Stomach (tissue), 4 donors: ENCODE results near the gene ABHD17C.

ENCODE experiments used
- POLR2A ChIP-seq, 4 donors: fragments of 450-650 bp; IDR thresholded peaks; one replicate each; pipeline ENCODE4 v1.6.1; 2016; ENCODE audit warnings: antibody characterized with exemption in 4 of 4, control low read depth in 2 of 4, mild to moderate bottlenecking in 1 of 4, moderate library complexity in 1 of 4
- TF ChIP-seq, protein P1 (sequence below), 7 experiments: fragments of 450-650 bp in 4 of 7; fragments of 200-600 bp in 3 of 7; sonication (generic) in 3 of 7; IDR thresholded peaks; one replicate each; pipeline ENCODE4 v1.5.1; 2016 to 2019; ENCODE audit warnings: antibody characterized with exemption in 7 of 7, control low read depth in 2 of 7, mild to moderate bottlenecking in 1 of 7

GRCh38 chr15:80668546-80669236, 26.4 kb upstream of the ABHD17C start:
- TF ChIP-seq, protein P1, sequence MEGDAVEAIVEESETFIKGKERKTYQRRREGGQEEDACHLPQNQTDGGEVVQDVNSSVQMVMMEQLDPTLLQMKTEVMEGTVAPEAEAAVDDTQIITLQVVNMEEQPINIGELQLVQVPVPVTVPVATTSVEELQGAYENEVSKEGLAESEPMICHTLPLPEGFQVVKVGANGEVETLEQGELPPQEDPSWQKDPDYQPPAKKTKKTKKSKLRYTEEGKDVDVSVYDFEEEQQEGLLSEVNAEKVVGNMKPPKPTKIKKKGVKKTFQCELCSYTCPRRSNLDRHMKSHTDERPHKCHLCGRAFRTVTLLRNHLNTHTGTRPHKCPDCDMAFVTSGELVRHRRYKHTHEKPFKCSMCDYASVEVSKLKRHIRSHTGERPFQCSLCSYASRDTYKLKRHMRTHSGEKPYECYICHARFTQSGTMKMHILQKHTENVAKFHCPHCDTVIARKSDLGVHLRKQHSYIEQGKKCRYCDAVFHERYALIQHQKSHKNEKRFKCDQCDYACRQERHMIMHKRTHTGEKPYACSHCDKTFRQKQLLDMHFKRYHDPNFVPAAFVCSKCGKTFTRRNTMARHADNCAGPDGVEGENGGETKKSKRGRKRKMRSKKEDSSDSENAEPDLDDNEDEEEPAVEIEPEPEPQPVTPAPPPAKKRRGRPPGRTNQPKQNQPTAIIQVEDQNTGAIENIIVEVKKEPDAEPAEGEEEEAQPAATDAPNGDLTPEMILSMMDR (IDR thresholded peaks at IDR 0.05) = no peak
- no peak for TF ChIP-seq POLR2A (IDR thresholded peaks at IDR 0.05)
